Mucosa of rectum (tissue), 2 donors: ENCODE data around the gene UVSSA.
A peak's percentile ranks its signal among the peaks of the same experiment; 100 is the strongest.
"Not testable (repeated sequence)": the region's sequence is repeated elsewhere in the genome, so short reads cannot be mapped to it uniquely, and the experiment has no call there.

Source experiments
- H3K27ac ChIP-seq, 2 donors: one replicate each; pipeline ENCODE4 v1.7.0; 2013; ENCODE audit warnings: inconsistent platforms in 2 of 2, low read depth in 2 of 2, low read length in 2 of 2
- H3K27me3 ChIP-seq, 2 donors: one replicate each; pipeline ENCODE4 v1.7.0; 2013; ENCODE audit warnings: low read length in 2 of 2; ENCODE audit not compliant: control insufficient read depth in 2 of 2, insufficient read depth in 2 of 2
- H3K36me3 ChIP-seq, 2 donors: one replicate each; pipeline ENCODE4 v1.7.0; 2013; ENCODE audit warnings: low read length in 2 of 2; ENCODE audit not compliant: control insufficient read depth in 2 of 2, insufficient read depth in 2 of 2
- H3K4me1 ChIP-seq, 2 donors: one replicate each; pipeline ENCODE4 v1.7.0; 2013; ENCODE audit warnings: low read length in 2 of 2, mild to moderate bottlenecking in 1 of 2; ENCODE audit not compliant: control insufficient read depth in 2 of 2, insufficient read depth in 2 of 2
- H3K4me3 ChIP-seq, 2 donors: one replicate each; pipeline ENCODE4 v1.7.0; 2013; ENCODE audit warnings: low read length in 2 of 2
- H3K9ac ChIP-seq, 2 donors: one replicate each; pipeline ENCODE4 v1.7.0; 2013; ENCODE audit warnings: low read length in 2 of 2, low read depth in 1 of 2, mild to moderate bottlenecking in 1 of 2
- H3K9me3 ChIP-seq, 2 donors: one replicate each; pipeline ENCODE4 v1.7.0; 2013; ENCODE audit warnings: low read length in 2 of 2; ENCODE audit not compliant: control insufficient read depth in 2 of 2
- donor health status: healthy.
- donor health status: Normal muscosa, but diverticular disease.

UVSSA gene

GRCh38 chr4:1333256-1333655 lies 13.8 kb upstream of the UVSSA start:
- no peaks in the 10 kb centered on the region for H3K4me1 ChIP-seq
- no peak overlapping the region for H3K27ac ChIP-seq
- peaks cover 57 to 61% of the 10 kb centered on the region in 2 donors for H3K36me3 ChIP-seq
- H3K9me3 ChIP-seq: no peaks in the 10 kb centered on the region
- no peak overlapping the region for H3K4me3 ChIP-seq
- H3K27me3 ChIP-seq: no peaks in the 10 kb centered on the region
- no peak overlapping the region for H3K9ac ChIP-seq

- Histone ChIP-seq H3K27ac (peak overlapping the region; percentile 22 to 23), H3K36me3 (peaks cover 55 to 60% of the 10 kb centered on the region in 2 donors)
- not testable (repeated sequence) for H3K9me3 ChIP-seq, H3K9ac ChIP-seq, H3K4me1 ChIP-seq, H3K27me3 ChIP-seq, H3K4me3 ChIP-seq
These were observed 13.0 kb upstream of the UVSSA start for GRCh38 chr4:1333851-1334578.

- H3K4me1 ChIP-seq: no peaks in the 10 kb centered on the region
- H3K9me3 ChIP-seq: no peaks in the 10 kb centered on the region
- peak overlapping the region; percentile 22 to 23 for H3K27ac ChIP-seq
- peaks cover 58 to 60% of the 10 kb centered on the region in 2 donors for H3K36me3 ChIP-seq
- H3K27me3 ChIP-seq: no peaks in the 10 kb centered on the region
- no peak overlapping the region for H3K9ac ChIP-seq
- H3K4me3 ChIP-seq: no peak overlapping the region
These were observed 12.5 kb upstream of the UVSSA start for GRCh38 chr4:1334579-1334895.

- not testable (repeated sequence) for H3K4me1 ChIP-seq, H3K4me3 ChIP-seq, H3K9me3 ChIP-seq, H3K27me3 ChIP-seq, H3K9ac ChIP-seq, H3K27ac ChIP-seq
- H3K36me3 ChIP-seq: peaks cover 61% of the 10 kb centered on the region in 2 donors
These were observed 11.7 kb upstream of the UVSSA start for GRCh38 chr4:1335193-1335883.

GRCh38 chr4:1336088-1336491 lies 10.9 kb upstream of the UVSSA start:
- Histone ChIP-seq H3K27ac (no peak overlapping the region), H3K9me3 (no peaks in the 10 kb centered on the region), H3K4me3 (no peak overlapping the region), H3K9ac (no peak overlapping the region), H3K36me3 (peaks cover 59 to 65% of the 10 kb centered on the region in 2 donors), H3K27me3 (no peaks in the 10 kb centered on the region), H3K4me1 (no peaks in the 10 kb centered on the region)

GRCh38 chr4:1337376-1337831 lies 9.6 kb upstream of the UVSSA start:
- Histone ChIP-seq H3K9me3 (no peaks in the 10 kb centered on the region), H3K4me3 (no peak overlapping the region), H3K36me3 (peaks cover 59 to 68% of the 10 kb centered on the region in 2 donors), H3K27me3 (no peaks in the 10 kb centered on the region), H3K27ac (peak overlapping the region in 1 of 2 donors; percentile 19), H3K4me1 (no peaks in the 10 kb centered on the region), H3K9ac (no peak overlapping the region)

GRCh38 chr4:1337951-1338751 lies 8.9 kb upstream of the UVSSA start:
- Histone ChIP-seq H3K4me3 (no peak overlapping the region), H3K4me1 (no peaks in the 10 kb centered on the region), H3K27ac (peak overlapping the region in 1 of 2 donors; percentile 53), H3K36me3 (peaks cover 56 to 63% of the 10 kb centered on the region in 2 donors), H3K9ac (no peak overlapping the region), H3K9me3 (no peaks in the 10 kb centered on the region), H3K27me3 (no peaks in the 10 kb centered on the region)

- peaks cover 56 to 60% of the 10 kb centered on the region in 2 donors for H3K36me3 ChIP-seq
- H3K9ac ChIP-seq: no peak overlapping the region
- no peaks in the 10 kb centered on the region for H3K27me3 ChIP-seq
- no peaks in the 10 kb centered on the region for H3K4me1 ChIP-seq
- no peak overlapping the region for H3K4me3 ChIP-seq
- no peak overlapping the region for H3K27ac ChIP-seq
- H3K9me3 ChIP-seq: no peaks in the 10 kb centered on the region
These were observed 8.1 kb upstream of the UVSSA start for GRCh38 chr4:1338752-1339414.

- Histone ChIP-seq H3K36me3 (peaks cover 52 to 56% of the 10 kb centered on the region in 2 donors), H3K4me1 (no peaks in the 10 kb centered on the region), H3K27me3 (no peaks in the 10 kb centered on the region), H3K4me3 (no peak overlapping the region), H3K9ac (no peak overlapping the region), H3K27ac (no peak overlapping the region), H3K9me3 (no peaks in the 10 kb centered on the region)
These were observed 7.5 kb upstream of the UVSSA start for GRCh38 chr4:1339489-1339888.
